ENCODE results near the gene STK11.

STK11 gene

GRCh38 chr19:1162404-1163282, 42.9 kb upstream of the STK11 start:
- Histone ChIP-seq H3K9ac (no peak overlapping the region), H3K36me3 (ENCODE audit: insufficient read depth) (no peaks in the 10 kb centered on the region), H3K4me1 (ENCODE audit: low read depth, poor library complexity, severe bottlenecking) (no peaks in the 10 kb centered on the region), H3K27me3 (ENCODE audit: insufficient read depth, low read depth) (no peaks in the 10 kb centered on the region), H3K79me2 (ENCODE audit: insufficient read depth, low read depth) (no peaks in the 10 kb centered on the region), H3K4me3 (IDR thresholded peaks at IDR 0.05; ENCODE audit: insufficient read depth, low read depth, low read length) (no peak overlapping the region), H4K20me1 (ENCODE audit: insufficient read depth) (no peaks in the 10 kb centered on the region), H3K27ac (no peak overlapping the region), H3K4me2 (no peak overlapping the region), H2AFZ (ENCODE audit: low read depth) (no peak overlapping the region)
- no peak for TF ChIP-seq CTCF (conservative IDR thresholded peaks at IDR 0.05; ENCODE audit: low read depth, low read length)

- peaks cover 5% of the 10 kb centered on the region; the same call in 1 of the 2 replicates for H3K79me2 ChIP-seq (ENCODE audit: insufficient read depth, low read depth)
These were observed 42.2 kb upstream of the STK11 start for GRCh38 chr19:1163283-1163933.

GRCh38 chr19:1163934-1164683, 41.5 kb upstream of the STK11 start:
- H3K4me1 ChIP-seq (ENCODE audit: low read depth, poor library complexity, severe bottlenecking): peaks cover 13% of the 10 kb centered on the region
- H3K4me2 ChIP-seq: no peak overlapping the region
- H3K79me2 ChIP-seq (ENCODE audit: insufficient read depth, low read depth): peaks cover 11% of the 10 kb centered on the region; the same call in 1 of the 2 replicates
- no peak for TF ChIP-seq CTCF (conservative IDR thresholded peaks at IDR 0.05; ENCODE audit: low read depth, low read length)
- no peak overlapping the region for H3K4me3 ChIP-seq (IDR thresholded peaks at IDR 0.05; ENCODE audit: insufficient read depth, low read depth, low read length)
- no peaks in the 10 kb centered on the region for H3K36me3 ChIP-seq (ENCODE audit: insufficient read depth)
- H2AFZ ChIP-seq (ENCODE audit: low read depth): no peak overlapping the region
- no peaks in the 10 kb centered on the region for H4K20me1 ChIP-seq (ENCODE audit: insufficient read depth)
- no peak overlapping the region for H3K9ac ChIP-seq
- H3K27ac ChIP-seq: no peak overlapping the region
- no peaks in the 10 kb centered on the region for H3K27me3 ChIP-seq (ENCODE audit: insufficient read depth, low read depth)

More at GRCh38 chr19:1163283-1163933, 42.2 kb upstream of the STK11 start:
- TF ChIP-seq CTCF (conservative IDR thresholded peaks at IDR 0.05; ENCODE audit: low read depth, low read length): no peak
- Histone ChIP-seq H2AFZ (ENCODE audit: low read depth) (no peak overlapping the region), H3K4me3 (IDR thresholded peaks at IDR 0.05; ENCODE audit: insufficient read depth, low read depth, low read length) (no peak overlapping the region), H3K4me2 (no peak overlapping the region), H3K36me3 (ENCODE audit: insufficient read depth) (no peaks in the 10 kb centered on the region), H3K4me1 (ENCODE audit: low read depth, poor library complexity, severe bottlenecking) (peaks cover 7% of the 10 kb centered on the region), H3K9ac (no peak overlapping the region), H4K20me1 (ENCODE audit: insufficient read depth) (no peaks in the 10 kb centered on the region), H3K27me3 (ENCODE audit: insufficient read depth, low read depth) (no peaks in the 10 kb centered on the region), H3K27ac (no peak overlapping the region)

GRCh38 chr19:1164684-1165531, 40.7 kb upstream of the STK11 start:
- no peak for TF ChIP-seq CTCF (conservative IDR thresholded peaks at IDR 0.05; ENCODE audit: low read depth, low read length)
- H2AFZ ChIP-seq (ENCODE audit: low read depth): no peak overlapping the region

More at GRCh38 chr19:1164684-1165531, 40.7 kb upstream of the STK11 start:
- H4K20me1 ChIP-seq (ENCODE audit: insufficient read depth): no peaks in the 10 kb centered on the region
- H3K36me3 ChIP-seq (ENCODE audit: insufficient read depth): no peaks in the 10 kb centered on the region
- no peak overlapping the region for H3K4me3 ChIP-seq (IDR thresholded peaks at IDR 0.05; ENCODE audit: insufficient read depth, low read depth, low read length)
- no peaks in the 10 kb centered on the region for H3K27me3 ChIP-seq (ENCODE audit: insufficient read depth, low read depth)
- H3K79me2 ChIP-seq (ENCODE audit: insufficient read depth, low read depth): peaks cover 12% of the 10 kb centered on the region; the same call in 1 of the 2 replicates
- H3K4me2 ChIP-seq: no peak overlapping the region
- H3K9ac ChIP-seq: no peak overlapping the region
- H3K4me1 ChIP-seq (ENCODE audit: low read depth, poor library complexity, severe bottlenecking): peaks cover 18% of the 10 kb centered on the region
- no peak overlapping the region for H3K27ac ChIP-seq
